Measurements from ENCODE around the gene USP49.

Gene USP49

DNA sequence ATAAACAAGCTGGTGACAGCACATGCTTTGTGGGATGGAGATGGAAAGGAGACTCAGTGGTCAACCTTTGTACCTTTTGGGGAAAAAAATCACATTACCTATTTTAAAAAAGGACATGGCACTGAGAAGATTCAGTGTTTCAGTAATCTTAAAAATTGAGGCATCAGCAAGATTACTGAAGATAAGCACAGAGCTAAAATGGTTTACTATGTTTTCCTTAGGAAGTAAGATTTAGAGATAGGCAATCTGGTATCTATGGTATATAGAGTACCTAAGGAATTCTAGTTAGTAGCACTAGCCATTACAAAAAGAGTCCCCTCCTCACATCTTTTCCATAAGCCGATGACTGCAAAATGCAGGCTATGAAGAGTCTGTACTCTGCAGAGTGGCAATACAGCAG is 72.0 kb downstream of the USP49 start:
- TF ChIP-seq SPI1 (IDR thresholded peaks at IDR 0.05; ENCODE audit: borderline replicate concordance, low read depth) (no peak), POLR2AphosphoS5 (IDR thresholded peaks at IDR 0.05; ENCODE audit: low read depth) (no peak), REST (IDR thresholded peaks at IDR 0.05; ENCODE audit: insufficient replicate concordance, low read depth) (no peak), GABPA (IDR thresholded peaks at IDR 0.05; ENCODE audit: low read depth) (no peak), CTCF (IDR thresholded peaks at IDR 0.05; ENCODE audit: insufficient read depth, low read length) (no peak)
- Histone ChIP-seq H3K4me3 (replicated peaks; ENCODE audit: insufficient read depth, low read length) (no peak overlapping the region), H3K27me3 (ENCODE audit: insufficient read depth, poor library complexity, severe bottlenecking) (no peaks in the 10 kb centered on the region), H3K27ac (replicated peaks) (no peak overlapping the region)
- no peak for DNase-seq (ENCODE audit: low read depth in 1 of 2, low spot score in 1 of 2)

DNA sequence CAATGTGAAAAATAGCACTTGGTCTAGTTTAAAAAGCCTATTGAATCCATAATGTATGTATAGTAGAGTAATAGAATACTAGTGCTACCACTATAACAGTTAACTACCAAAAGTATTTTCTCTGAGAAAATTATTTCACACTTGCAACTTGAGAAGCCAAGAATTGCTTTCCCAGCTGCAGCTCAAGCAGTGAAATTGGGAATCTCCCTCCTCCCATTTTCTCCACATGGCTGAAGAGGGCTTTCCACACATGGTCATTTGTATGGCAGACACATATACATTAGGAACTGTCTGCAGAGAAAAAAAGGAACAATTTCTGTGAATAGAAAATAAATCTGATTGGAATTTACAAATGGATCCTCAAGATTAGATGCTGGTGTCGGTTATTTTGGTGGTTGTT is 73.2 kb downstream of the USP49 start:
- Histone ChIP-seq H3K27me3 (ENCODE audit: insufficient read depth, poor library complexity, severe bottlenecking) (no peaks in the 10 kb centered on the region), H3K27ac (replicated peaks) (no peak overlapping the region), H3K4me3 (replicated peaks; ENCODE audit: insufficient read depth, low read length) (no peak overlapping the region)
- TF ChIP-seq POLR2AphosphoS5 (IDR thresholded peaks at IDR 0.05; ENCODE audit: low read depth), result no peak
- no peak for TF ChIP-seq SPI1 (IDR thresholded peaks at IDR 0.05; ENCODE audit: borderline replicate concordance, low read depth)
- TF ChIP-seq GABPA (IDR thresholded peaks at IDR 0.05; ENCODE audit: low read depth), result no peak
- TF ChIP-seq REST (IDR thresholded peaks at IDR 0.05; ENCODE audit: insufficient replicate concordance, low read depth), result no peak
- no peak for TF ChIP-seq CTCF (IDR thresholded peaks at IDR 0.05; ENCODE audit: insufficient read depth, low read length)
- DNase-seq (ENCODE audit: low read depth in 1 of 2, low spot score in 1 of 2), result no peak

DNA sequence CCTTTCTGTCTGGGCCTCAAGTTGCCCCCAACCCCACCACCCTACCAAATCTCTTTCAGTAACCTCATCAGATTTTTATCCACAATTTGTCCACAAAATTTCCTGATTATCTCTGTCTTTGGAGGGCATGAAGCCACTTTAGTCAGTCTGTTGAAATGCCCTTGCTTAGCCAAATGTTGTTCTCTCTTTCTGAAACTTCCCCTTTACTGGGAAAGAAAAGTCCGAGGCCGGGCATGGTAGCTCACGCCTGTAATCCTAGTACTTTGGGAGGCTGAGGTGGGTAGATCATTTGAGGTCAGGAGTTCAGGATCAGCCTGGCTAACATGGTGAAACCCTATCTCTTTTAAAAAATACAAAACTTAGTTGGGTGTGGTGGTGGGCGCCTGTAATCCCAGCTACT is 73.9 kb downstream of the USP49 start:
- no peak overlapping the region for H3K4me3 ChIP-seq (replicated peaks; ENCODE audit: insufficient read depth, low read length)
- no peak overlapping the region for H3K27ac ChIP-seq (replicated peaks)
- TF ChIP-seq CTCF (IDR thresholded peaks at IDR 0.05; ENCODE audit: insufficient read depth, low read length) (no peak), POLR2AphosphoS5 (IDR thresholded peaks at IDR 0.05; ENCODE audit: low read depth) (no peak), REST (IDR thresholded peaks at IDR 0.05; ENCODE audit: insufficient replicate concordance, low read depth) (no peak), GABPA (IDR thresholded peaks at IDR 0.05; ENCODE audit: low read depth) (no peak), SPI1 (IDR thresholded peaks at IDR 0.05; ENCODE audit: borderline replicate concordance, low read depth) (no peak)
- no peaks in the 10 kb centered on the region for H3K27me3 ChIP-seq (ENCODE audit: insufficient read depth, poor library complexity, severe bottlenecking)
- DNase-seq (ENCODE audit: low read depth in 1 of 2, low spot score in 1 of 2), result peak in 1 of 2 experiments; percentile 42
